ENCODE results near the gene CEP44.
"Not testable (repeated sequence)": the region's sequence is repeated elsewhere in the genome, so short reads cannot be mapped to it uniquely, and the experiment has no call there.

Gene CEP44, protein sequence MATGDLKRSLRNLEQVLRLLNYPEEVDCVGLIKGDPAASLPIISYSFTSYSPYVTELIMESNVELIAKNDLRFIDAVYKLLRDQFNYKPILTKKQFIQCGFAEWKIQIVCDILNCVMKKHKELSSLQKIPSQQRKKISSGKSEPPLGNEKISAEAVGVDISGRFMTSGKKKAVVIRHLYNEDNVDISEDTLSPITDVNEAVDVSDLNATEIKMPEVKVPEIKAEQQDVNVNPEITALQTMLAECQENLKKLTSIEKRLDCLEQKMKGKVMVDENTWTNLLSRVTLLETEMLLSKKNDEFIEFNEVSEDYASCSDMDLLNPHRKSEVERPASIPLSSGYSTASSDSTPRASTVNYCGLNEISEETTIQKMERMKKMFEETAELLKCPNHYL
- 3.8 to 25.1 (median 13.3) reads per million in 18 experiments for total RNA-seq

DNA sequence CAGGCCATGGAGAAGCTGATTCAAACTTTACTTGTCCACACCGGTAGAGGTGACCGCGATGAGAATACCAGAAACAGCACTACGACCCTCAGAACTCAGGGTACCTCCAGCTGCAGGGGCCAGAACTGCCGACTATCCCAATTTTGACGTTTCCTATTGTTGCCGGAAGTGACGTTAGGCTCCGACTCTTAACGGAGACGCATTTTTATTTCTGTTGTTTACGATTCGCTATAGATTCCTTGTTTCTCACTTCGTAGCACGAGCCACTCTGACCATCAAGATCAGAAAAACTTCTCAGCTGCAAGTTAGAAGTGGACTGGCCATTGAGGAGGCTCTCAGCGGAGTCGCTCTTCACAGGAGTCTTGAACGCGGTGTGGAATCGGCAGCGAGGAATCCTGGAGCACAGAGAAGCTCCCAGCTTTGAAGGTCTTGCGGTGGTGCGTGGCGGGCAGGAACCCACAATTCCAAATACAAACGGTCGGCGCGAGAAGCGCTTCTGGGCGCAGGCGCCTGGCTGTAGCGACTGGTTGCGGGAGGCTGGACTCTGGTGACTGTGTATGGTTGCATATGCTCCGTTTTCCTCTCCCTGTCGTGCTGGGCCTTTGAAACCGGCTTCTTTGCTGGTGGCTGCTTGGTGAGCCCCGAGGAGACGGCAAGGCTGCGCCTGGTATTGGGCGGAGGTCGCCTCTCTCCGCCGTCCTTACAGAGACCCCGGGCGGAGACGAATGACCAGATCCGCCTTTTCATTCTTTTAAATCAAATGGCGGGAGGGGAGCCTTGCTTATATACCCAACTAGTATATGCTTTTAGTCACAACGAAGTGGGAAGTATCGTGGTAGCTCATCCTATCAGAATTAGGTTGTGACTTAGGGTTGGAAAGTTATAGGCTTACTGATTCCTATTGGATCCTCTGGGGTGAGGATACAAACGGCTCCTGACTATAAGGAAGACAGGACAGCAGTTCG lies at the start of gene CEP44, which contains the start of gene FBXO8:
CEP44 (plus strand) TSS at position 405 of the 965 bp plus-strand sequence. CDS start 15,211 bp downstream, outside the sequence.
FBXO8 (minus strand) TSS at position 161 of the 965 bp plus-strand sequence. CDS start 20,575 bp downstream, outside the sequence.
- peak; percentile 71 to 75 for DNase-seq

DNA sequence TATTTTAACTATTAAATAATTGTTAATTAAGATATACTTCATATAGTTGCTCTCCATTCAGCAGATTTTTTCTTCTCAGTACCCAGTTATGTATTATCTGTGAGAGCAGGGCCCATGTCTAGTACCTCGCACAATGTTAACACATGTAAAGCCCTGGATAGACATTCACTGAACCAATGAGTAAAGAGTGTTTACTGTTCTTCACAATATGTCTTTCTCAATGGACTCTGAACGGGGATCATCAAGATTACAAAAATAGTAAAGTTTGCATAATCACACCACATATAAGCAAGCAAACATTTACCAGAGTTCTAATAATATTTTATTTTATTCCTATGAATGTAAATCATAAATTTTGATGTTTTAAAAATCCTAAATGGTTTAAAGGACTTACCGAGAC lies 47.4 kb upstream of the CEP44 start:
- DNase-seq, result no peak

DNA sequence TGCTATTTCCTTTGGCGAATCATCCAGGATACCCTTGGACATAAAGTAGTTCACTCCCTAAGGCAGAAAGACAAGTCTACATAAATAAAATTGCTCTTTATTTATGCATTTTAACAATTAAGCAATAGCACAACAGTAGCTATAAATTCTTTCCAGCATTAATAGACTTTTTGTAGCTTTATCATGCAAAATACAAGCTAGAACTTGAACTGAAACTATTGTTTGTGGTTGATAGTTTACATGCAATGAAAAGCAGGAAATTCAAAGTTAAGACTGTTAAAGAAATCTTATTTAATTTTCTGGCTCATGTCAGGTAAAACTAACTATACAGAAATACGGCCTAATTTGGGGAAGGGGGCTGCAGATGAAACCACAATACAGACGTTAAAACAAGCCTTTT lies 42.5 kb upstream of the CEP44 start:
- no peak for DNase-seq

DNA sequence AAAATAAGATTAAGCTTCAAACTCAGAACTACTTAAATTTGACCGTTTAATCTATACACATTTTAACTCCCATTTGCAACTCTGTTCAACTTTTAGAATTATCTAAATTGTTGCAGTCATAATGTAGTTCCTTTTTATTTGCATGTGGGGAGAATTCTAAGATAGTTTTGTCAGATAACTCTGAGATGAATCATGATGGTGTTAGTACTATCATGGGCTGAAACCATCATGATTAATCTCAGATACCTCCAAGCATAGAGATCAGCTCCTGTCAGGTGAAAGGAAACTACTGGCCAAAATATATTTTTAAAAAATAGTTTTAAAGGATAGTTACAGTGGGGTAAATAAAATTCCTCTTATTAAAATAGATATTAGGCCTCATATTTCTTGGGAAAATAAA lies 39.3 kb upstream of the CEP44 start:
- no peak for DNase-seq

DNA sequence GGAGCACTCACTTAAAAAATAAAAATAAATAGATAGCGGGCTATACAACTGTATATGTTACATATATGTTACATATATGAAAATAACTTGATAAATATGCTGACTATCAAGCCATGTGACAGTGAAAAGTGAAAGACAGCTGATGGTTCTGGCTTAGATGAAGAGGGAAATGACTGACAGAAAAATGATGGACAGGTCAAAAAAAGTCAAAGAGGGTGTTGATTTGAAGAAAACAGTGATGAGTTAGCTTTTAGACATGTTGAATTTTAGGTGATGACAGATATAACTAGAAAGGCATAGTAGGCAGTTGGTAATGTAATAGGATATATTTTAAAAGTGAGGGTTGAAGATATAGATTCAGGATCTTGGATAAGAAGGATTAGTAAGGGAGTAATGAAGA lies 38.0 kb upstream of the CEP44 start:
- no peak for DNase-seq

DNA sequence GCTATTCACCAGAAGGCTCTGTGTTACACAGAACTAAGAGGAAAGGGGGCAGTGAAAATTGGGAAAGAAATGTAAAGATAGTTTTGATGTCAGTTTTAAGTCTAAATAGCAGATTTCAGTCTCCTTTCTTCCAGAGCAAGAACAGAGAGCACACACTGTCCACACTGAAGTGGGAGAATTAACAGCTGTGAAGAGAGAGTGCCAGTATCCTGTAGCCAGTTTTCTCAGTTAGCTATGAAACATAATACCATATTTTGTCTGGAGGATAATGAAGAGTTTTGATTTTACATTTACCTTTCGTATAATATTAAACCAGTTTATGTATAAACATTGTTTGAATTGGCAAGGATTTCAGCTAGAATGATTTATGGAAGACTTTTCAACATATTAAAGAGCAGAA lies 35.3 kb upstream of the CEP44 start:
- no peak for DNase-seq

DNA sequence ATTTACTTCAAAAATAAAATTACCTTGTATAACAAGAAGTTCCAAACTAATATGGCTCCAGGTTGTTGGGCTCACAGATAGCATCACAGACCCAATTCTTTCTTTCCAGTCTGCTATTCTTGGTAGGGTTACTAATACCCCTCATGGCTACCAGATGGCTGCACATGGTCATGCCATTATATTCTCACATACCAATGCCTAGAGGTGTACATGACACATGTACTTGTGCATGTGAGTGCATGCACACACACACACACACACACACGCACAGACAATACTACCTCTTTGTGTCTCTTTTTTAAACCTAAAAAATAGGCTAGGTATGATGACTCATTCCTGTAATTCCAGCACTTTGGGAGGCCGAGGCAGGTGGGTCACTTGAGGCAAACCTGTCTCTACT lies 31.3 kb upstream of the CEP44 start:
- DNase-seq, result no peak

DNA sequence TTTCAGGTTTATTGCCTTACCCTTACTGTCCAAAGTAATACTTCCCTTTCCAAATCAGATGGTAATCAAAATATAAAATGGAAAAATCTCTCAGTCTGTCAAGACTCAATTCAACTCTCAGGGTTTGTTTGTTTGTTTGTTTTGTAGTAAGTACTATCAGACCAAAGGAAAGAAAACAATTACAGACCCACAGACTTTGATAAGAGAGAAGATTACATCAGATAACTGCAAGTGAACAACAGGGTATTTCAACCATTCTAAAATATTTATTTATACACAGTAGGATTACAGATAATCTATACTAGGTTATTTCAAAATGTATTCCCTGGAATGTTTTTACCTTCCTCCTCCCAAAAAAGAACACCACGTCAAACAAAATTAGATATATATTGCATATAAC lies 29.1 kb upstream of the CEP44 start:
- DNase-seq, result no peak

DNA sequence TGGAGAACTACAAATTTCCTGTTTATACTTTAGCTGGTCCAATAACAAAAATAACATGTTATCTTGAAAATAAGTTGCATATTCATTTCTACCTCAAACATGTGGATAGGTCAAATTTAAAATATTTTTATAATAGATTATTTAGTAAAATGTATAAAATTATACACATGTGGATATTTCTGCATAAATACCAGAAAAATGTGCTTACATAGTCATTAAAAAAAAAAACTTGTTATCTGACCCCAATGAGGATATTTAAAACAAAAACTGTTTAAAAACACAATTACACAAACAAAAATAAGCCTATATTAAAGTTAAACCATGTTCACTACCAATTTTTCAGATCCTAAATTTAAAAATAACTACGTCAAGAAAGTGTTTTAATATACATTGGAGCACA lies 28.3 kb upstream of the CEP44 start:
- no peak for DNase-seq

DNA sequence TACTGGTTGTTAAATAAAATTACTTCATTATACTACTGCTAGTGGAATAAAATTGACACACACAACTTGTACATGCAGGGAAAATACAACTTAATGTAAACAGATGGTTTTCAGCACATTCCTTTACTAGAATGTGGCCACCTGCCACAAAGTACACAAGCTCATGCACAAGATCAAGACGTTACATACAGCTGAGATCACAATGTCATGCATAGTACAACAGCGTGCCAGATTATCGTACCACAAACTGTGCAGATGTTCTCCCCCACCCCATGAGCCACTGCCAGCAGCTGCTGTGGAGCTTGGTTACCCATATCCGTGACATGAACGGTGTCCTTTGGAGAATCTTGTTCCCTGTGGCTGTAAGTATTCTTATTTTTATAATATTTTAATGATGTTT lies 27.9 kb upstream of the CEP44 start:
- no peak for DNase-seq

DNA sequence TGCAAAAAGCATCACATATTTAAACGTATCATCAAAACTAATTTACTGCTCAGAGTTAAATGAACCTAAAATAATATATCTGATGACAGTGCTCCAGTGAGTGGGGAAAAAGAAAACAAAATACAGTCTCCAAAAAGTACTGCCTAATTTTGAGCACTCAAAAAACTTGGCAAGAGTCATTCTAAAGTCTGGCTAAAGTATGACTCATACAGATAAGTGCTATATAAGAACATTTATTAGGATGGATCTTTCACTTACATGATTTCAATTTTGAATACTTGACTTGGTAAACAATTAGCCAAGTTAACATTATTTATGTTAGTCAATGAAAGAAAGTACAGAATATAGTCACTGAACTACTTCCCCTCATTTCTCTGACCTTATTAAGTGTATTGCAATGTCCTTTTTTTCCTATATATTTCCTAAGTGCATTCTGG lies 27.4 kb upstream of the CEP44 start:
- no peak for DNase-seq

DNA sequence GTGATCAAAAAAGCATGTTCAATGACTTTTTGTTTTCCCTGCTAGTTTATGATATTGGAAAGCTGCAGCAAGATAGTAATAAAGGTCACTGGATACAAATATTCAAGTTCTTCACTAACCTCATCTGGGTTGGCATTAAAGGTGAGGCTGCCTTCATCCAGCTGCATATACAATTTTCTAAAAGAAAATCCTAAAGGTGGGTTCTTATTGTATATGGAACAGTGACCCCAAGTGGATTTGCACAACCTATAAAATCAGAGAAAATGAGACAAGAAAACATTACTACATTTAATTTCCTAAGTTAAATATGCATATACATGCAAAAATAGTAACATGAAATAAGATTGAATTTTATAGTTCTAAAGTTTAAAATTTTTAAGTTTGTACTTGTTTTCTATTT lies 24.1 kb upstream of the CEP44 start:
- DNase-seq, result no peak

DNA sequence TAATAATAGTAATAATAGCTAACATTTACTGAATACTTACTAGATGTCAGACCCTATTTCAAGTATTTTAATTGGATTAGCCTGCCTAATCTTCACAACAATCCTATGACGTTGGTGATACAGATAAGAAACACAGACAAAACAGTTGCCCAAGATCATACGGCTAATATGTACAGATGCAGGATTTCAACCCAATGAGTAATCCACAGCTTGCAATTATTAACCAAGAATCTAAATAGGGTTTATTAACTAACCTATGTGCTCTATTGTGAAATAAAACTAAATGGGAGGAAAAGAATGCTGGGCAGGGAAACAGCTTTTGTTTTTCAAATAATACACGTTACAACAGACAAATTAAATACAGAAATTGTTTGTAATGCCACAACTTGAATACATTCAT lies 23.6 kb upstream of the CEP44 start:
- DNase-seq, result peak; percentile 3 to 15

DNA sequence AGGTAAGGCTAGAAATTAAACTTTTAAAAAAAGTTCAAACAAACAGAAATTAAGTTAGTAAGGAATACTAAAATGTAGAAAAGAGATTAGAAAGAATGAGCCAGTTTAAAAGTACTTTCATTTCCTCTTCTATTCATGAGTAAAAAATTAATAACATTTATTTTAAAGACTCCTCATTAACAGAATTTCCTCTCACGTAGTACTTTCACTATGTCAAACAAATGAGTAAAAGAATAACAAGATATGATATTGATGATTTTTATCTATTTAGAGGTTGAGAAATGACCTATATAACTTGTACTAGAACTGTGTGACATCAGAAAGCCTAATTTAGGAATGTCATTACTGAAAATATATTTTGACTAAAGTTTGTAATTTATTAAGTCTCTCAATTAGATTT lies 22.3 kb upstream of the CEP44 start:
- not testable (repeated sequence) for DNase-seq

DNA sequence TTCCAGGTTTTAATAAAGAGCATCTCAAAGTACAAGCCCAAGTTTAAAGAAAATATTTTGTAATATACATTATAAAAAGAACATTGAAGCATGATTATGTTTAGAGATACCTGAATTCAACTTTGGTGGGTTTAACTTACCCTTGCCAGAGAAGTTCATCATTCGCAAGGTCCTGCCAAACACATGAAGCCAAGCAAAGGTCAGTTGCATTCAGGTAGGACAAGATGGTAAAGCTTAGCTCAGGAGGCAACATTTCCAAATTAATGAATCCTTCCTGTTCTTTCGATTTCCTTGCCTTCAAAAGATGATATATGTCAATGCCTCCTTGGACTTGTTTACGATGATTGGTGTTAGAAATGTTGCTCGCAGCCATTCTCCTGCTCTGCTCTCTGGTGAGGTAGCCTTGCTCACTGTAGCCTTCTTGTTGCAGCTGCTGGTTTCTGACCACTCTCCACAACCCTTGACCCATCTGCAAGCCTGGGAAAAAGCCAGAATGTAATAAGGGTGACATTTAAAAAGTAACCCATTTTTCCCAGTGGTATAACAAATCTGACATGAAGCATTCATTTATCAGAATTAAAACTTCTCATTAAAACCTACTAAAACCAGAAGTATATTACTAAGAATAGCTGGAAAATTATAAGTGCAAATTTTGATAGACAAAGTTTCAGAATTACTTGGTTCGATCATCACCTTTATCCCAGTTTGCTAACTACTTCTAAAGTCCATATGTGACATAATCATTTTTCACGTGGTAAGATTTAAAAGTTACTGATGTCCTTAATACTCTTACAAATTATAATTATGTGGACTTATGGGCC lies 20.9 kb upstream of the CEP44 start:
- DNase-seq, result no peak

DNA sequence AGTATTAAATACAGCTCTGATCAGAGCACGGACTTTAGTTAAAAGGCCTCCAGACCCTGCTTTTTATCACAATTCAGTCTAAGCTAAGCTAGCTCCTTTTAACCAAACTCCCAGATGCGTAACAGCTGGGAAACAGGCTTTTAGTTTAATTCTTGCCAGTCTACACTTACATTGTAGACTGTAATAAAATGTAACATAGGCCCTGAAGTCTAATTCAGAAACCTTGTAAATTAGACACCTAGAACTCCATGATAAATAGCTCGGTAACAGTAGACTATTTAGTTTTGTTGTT lies 20.3 kb upstream of the CEP44 start:
- no peak for DNase-seq

DNA sequence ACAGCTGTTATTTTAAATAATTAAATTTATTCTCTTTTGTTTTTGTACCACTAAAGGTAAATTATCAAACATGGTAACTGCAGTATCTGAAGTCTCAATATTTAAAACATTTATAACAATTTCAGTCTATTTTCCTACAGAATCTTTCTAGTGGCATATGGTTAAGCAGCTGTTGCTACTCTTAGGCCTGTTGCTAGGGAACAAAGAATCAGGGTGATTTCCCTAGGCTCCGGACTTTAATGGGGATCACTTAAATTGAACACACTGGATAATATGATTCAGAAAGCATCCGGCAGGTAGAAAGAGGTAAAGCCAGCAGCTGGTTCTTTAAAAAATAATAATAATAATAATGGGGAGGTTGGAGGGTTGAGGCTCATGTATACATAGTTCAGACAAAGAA lies 17.8 kb upstream of the CEP44 start:
- no peak for DNase-seq

DNA sequence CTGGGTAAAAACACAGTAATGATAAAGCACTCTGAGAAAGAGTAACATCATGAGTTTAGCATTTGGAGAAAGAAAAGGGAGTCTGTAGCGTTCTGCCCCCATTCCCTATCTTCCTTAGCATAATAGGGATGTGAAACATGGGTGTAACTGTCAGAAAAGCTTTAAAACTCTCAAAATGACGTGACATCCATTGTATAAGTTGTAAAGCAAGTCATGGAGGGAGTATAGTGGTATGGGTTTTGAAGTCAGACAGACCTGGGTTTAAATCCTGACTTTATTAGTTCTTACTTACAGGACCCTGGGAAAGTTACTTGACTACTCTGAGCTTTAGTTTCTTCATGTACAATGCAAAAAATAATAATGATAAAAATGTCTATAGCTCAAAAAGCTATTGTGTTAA lies 17.3 kb upstream of the CEP44 start:
- no peak for DNase-seq

DNA sequence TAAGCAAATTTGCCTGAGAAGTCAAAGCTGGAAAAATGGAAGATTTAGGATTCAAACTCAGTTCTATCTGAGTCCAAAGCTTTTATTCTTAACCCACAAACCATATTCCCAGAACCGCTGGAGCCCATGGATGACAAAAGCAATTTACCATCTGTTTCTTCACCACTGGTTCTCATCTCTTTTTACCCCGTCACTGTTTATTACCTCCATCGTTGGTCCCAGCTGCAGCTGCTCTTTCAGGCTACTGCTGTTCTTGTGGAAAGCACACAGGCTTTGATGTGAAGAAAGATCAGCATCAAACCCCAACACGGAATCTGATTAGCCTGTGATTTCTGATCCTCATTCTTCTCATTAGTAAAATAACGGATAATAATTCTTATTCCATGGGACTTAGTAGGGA lies 9.8 kb upstream of the CEP44 start:
- no peak for DNase-seq

DNA sequence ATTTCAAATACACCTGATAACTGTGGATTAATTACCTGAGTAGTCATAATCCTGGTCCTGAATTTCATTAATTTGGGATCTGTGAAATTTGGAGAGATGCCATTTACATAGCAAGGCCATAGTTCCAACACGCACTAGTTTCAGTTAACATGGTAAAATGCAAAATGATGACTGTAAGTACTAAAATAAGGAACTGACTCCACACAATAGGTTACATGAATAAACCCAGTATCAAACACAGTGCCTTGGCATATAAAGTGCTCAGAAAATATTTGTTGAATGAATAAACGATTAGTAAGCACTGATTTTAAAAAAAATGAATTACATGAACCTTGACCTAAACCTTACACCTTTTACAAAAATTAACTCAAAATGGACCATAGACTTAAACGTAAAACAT lies 9.3 kb upstream of the CEP44 start:
- DNase-seq, result no peak

DNA sequence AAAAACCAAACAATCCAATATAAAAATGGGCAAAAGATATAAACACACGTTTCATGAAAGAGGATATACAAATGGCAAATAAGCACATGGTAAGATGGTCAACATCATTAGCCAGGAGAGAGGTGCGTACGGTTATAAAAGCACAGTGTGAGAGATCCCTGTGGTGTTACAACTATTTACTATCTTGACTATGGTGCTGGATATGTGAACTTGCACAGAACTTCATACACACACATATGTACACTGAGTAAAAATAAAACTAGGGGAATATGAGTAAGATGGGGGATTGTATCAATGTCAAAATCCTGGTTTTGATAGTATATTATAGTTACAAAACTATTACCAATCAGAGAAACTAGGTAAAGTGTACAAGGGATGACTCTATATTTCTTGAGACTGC lies 8.6 kb upstream of the CEP44 start:
- DNase-seq, result no peak

DNA sequence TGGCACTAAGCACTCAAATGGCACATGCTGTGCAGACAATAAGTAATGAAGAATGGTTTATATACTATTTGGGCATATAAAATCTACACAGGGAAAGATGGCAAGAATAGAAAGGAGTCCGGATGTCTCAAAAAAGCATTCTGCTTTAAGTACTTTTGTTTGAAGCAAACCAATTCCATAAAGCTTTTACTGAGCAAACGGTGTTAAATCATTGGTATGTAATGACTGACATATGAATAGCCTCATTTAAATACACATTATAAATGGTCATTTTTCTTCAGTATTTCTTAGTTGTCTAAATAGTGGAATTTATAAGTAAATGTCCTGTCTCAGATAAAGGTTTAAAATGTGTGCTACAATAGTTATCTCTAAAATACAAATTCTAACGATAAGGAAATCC lies 6.3 kb upstream of the CEP44 start:
- no peak for DNase-seq

DNA sequence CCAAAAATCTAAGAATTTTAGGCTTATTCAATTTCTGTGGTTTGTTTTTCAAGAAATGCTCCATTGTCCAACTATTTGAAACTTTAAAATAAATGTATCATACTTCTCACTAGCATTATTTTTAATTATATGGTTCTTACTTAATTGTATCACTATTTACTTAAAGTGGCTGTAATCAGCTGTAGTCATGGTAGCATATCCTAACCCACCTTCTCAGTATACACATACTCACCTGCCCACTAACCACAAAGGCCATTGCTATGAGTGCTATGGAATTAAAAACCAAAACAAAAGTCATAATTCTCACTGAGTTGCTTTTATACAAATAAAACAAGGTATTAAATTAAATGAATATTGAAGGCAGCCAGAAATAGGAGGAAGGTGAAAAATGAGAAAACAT lies 5.2 kb upstream of the CEP44 start:
- DNase-seq, result no peak

All from inflammatory macrophage (primary cell).